Measurements from ENCODE around the gene PHYHD1. TPM values are rescaled to one million over a fixed set of nuclear protein-coding genes. Genes with fewer than 3 reads are reported as not detected.

The PHYHD1 gene
- total RNA-seq, 1 experiment from 2014 or later, result not detected

GRCh38 chr9:128881884-128882676 lies 38.7 kb upstream of the PHYHD1 start, which contains the start of the genes KYAT1 and LRRC8A:
Gene KYAT1 (minus strand): TSS chr9:128881950. CDS start chr9:128845405, 36,545 bp downstream.
Gene LRRC8A (plus strand): TSS chr9:128882133. CDS start chr9:128907165, 25,032 bp downstream.
- Histone ChIP-seq H3K4me1 (ENCODE audit: control insufficient read depth, insufficient read depth, low read length) (peaks cover 8% of the 10 kb centered on the region), H3K27me3 (ENCODE audit: control insufficient read depth, insufficient read depth, low read length) (no peaks in the 10 kb centered on the region), H3K4me3 (ENCODE audit: low read depth in 2 of 2, low read length in 2 of 2) (peak within 1 kb of the TSS; percentile 87 to 88), H3K27ac (ENCODE audit: low read length) (peak within 1 kb of the TSS; percentile 83), H3K36me3 (ENCODE audit: control insufficient read depth, insufficient read depth, low read length) (peaks cover 7% of the 10 kb centered on the region; the same call in 1 of the 2 replicates), H3K9me3 (ENCODE audit: control insufficient read depth, insufficient read depth, low read depth, low read length) (no peaks in the 10 kb centered on the region)
- no TSS peak for BruUV-seq (replicated peaks)
- in situ Hi-C loops (cut with HindIII; ENCODE audit: low pct_unique_long_range_greater_than_20kb, low sequenced_read_pairs) (no loop called here), intact Hi-C loops (cut with micrococcal nuclease; ENCODE audit: unreplicated experiment) (no loop called here)
- ChIA-PET CTCF (interaction anchor here (0.6 kb wide), 2 partner anchors 23 to 61 kb away, joined by 3 to 6 read pairs; no protein-coding TSS in a partner anchor), POLR2A (interaction anchor here (0.7 kb wide), 2 partner anchors 62 to 146 kb away, joined by 4 read pairs; no protein-coding TSS in a partner anchor)
- ATAC-seq (peak; percentile 94), DNase-seq (ENCODE audit: low read depth, low spot score) (peak; percentile 81)
- TF ChIP-seq REST (IDR thresholded peaks at IDR 0.05; ENCODE audit: insufficient read depth in 1 of 2, low read depth in 2 of 2, low read length in 1 of 2) (no peak), POLR2AphosphoS5 (IDR thresholded peaks at IDR 0.05; ENCODE audit: low read depth, low read length) (peak; percentile 47; the same call in 1 of the 2 replicates), TCF7L2 (IDR thresholded peaks at IDR 0.05; ENCODE audit: low read depth, low read length) (0 out of 2 replicates have a peak, but pooled peaks have one; percentile 24)

GRCh38 chr9:128882677-128883603 lies 37.8 kb upstream of the PHYHD1 start:
- Histone ChIP-seq H3K27me3 (ENCODE audit: control insufficient read depth, insufficient read depth, low read length) (no peaks in the 10 kb centered on the region), H3K4me3 (ENCODE audit: low read depth in 2 of 2, low read length in 2 of 2) (peak overlapping the region; percentile 87 to 88), H3K27ac (ENCODE audit: low read length) (peak overlapping the region; percentile 83), H3K36me3 (ENCODE audit: control insufficient read depth, insufficient read depth, low read length) (peaks cover 7% of the 10 kb centered on the region; the same call in 1 of the 2 replicates), H3K4me1 (ENCODE audit: control insufficient read depth, insufficient read depth, low read length) (peaks cover 8% of the 10 kb centered on the region), H3K9me3 (ENCODE audit: control insufficient read depth, insufficient read depth, low read depth, low read length) (no peaks in the 10 kb centered on the region)
- POLR2A ChIA-PET, result interaction anchor here (0.7 kb wide), 2 partner anchors 62 to 145 kb away, joined by 4 read pairs; no protein-coding TSS in a partner anchor
- DNase-seq (ENCODE audit: low read depth, low spot score), result no peak
- no TSS peak for BruUV-seq (replicated peaks)
- ATAC-seq, result no peak
- intact Hi-C loops (cut with micrococcal nuclease; ENCODE audit: unreplicated experiment), result no loop called here
- in situ Hi-C loops (cut with HindIII; ENCODE audit: low pct_unique_long_range_greater_than_20kb, low sequenced_read_pairs), result no loop called here
- TF ChIP-seq POLR2AphosphoS5 (IDR thresholded peaks at IDR 0.05; ENCODE audit: low read depth, low read length) (no peak), REST (IDR thresholded peaks at IDR 0.05; ENCODE audit: insufficient read depth in 1 of 2, low read depth in 2 of 2, low read length in 1 of 2) (no peak), SIN3A (IDR thresholded peaks at IDR 0.05; ENCODE audit: borderline replicate concordance, insufficient read depth, low read depth, low read length) (no peak), CTCF (IDR thresholded peaks at IDR 0.05) (no peak), TCF7L2 (IDR thresholded peaks at IDR 0.05; ENCODE audit: low read depth, low read length) (no peak)
- CTCF ChIA-PET, result no interaction called here
